GM12874 (cell line): Measurements from ENCODE around the gene PRKG1.

Experiments used
- CTCF ChIP-seq: IDR thresholded peaks from 2 replicates; pipeline ENCODE4 v1.5.1; 2011; ENCODE audit warnings: low read depth, mild to moderate bottlenecking, control low read depth, low read length, moderate library complexity; ENCODE audit not compliant: insufficient read depth

PRKG1 gene

GRCh38 chr10:52221923-52222322, 1147.6 kb downstream of the PRKG1 start:
- TF ChIP-seq CTCF: no peak

GRCh38 chr10:52226197-52226847, 1152.0 kb downstream of the PRKG1 start:
- TF ChIP-seq CTCF: no peak

GRCh38 chr10:52228556-52228955, 1154.3 kb downstream of the PRKG1 start:
- no peak for TF ChIP-seq CTCF

- no peak for TF ChIP-seq CTCF
Measured at GRCh38 chr10:52229291-52229931, 1155.1 kb downstream of the PRKG1 start.

- TF ChIP-seq CTCF: no peak
Measured at GRCh38 chr10:52232561-52233350, 1158.5 kb downstream of the PRKG1 start.

- no peak for TF ChIP-seq CTCF
Measured at GRCh38 chr10:52239771-52240170, 1165.5 kb downstream of the PRKG1 start.

GRCh38 chr10:52245547-52245946, 1171.3 kb downstream of the PRKG1 start:
- TF ChIP-seq CTCF: no peak
